ENCODE data around the gene CCKAR.

The CCKAR gene

DNA sequence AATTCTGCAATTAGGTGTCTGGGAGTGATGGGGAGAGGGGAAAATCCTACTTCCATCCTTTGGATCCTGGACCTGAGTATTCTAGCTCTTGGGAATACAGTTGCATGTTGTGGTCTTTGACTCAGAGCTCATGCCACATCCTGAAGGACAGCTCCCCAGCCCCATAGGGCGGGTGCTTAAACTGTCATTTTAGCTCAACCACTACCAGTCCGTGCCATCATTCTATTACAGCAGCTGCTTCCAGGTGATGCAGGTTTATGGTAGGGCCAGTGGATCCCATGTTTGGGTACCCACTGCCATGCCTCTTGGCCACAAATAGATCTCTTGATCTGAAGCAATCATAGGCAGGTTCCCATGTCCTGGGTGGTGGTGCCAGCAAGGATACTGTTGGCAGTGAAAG lies 34.7 kb downstream of the CCKAR start:
- TF ChIP-seq, protein P1, sequence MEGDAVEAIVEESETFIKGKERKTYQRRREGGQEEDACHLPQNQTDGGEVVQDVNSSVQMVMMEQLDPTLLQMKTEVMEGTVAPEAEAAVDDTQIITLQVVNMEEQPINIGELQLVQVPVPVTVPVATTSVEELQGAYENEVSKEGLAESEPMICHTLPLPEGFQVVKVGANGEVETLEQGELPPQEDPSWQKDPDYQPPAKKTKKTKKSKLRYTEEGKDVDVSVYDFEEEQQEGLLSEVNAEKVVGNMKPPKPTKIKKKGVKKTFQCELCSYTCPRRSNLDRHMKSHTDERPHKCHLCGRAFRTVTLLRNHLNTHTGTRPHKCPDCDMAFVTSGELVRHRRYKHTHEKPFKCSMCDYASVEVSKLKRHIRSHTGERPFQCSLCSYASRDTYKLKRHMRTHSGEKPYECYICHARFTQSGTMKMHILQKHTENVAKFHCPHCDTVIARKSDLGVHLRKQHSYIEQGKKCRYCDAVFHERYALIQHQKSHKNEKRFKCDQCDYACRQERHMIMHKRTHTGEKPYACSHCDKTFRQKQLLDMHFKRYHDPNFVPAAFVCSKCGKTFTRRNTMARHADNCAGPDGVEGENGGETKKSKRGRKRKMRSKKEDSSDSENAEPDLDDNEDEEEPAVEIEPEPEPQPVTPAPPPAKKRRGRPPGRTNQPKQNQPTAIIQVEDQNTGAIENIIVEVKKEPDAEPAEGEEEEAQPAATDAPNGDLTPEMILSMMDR (IDR thresholded peaks at IDR 0.05; ENCODE audit: insufficient read depth, low read depth, low read length, missing control alignments) = no peak
- no peak overlapping the region for H3K4me3 ChIP-seq (ENCODE audit: low read depth, low read length)
- DNase-seq (ENCODE audit: low read depth) = no peak

- TF ChIP-seq, protein P1 (IDR thresholded peaks at IDR 0.05; ENCODE audit: insufficient read depth, low read depth, low read length, missing control alignments) = no peak
Observed at GRCh38 chr4:26454961-26455360, 35.3 kb downstream of the CCKAR start.

DNA sequence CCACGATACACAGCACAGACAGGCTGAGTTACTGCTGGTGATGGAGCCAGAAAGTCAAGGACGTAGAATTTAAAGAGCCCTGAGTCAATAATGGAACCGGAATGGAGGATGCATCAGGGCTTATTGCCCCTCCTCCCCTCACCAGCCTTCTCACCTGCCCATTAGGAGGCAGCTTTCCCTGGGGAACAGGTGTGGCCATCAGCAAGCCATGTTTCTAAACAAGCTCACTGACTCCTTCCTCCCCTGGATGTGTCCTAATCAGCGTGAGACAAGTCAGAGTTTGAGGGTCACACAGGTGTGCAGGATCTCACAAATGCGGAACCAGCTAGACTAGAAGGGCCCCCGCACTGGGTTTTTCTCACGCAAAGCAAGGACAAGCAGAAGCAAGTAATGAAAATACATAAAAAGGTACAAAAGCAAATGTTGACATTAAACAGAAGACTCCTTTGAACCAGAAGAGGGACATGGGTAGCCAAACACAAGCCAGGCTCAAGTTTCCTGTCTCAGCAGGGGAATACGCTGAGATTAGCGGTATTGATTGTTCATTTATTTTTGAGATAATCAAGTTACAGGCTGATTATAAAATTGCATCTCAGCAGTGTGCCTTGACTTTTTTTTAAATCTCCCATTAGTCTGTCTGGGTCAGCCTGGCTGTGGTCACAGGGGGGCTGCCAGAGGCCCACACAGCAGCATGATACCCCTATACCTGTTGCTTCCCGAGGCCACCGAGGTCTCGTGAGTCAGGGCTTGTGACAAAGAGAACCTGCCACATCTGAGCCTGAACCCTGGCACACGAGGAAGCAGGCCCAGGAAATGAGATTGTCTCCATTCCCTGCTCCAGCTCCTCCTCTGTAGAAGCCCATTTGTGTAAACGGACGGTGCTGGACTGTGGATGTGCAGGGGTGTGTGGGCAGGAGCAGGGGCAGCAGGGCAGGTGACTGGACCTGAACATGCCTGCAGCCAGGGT lies 37.4 kb downstream of the CCKAR start:
- DNase-seq (ENCODE audit: low read depth) = no peak
- TF ChIP-seq, protein P1 (IDR thresholded peaks at IDR 0.05; ENCODE audit: insufficient read depth, low read depth, low read length, missing control alignments) = no peak
- H3K4me3 ChIP-seq (ENCODE audit: low read depth, low read length) = no peak overlapping the region

More at GRCh38 chr4:26454961-26455360, 35.3 kb downstream of the CCKAR start:
- no peak overlapping the region for H3K4me3 ChIP-seq (ENCODE audit: low read depth, low read length)
- DNase-seq (ENCODE audit: low read depth) = no peak

GRCh38 chr4:26451597-26451996 lies 38.7 kb downstream of the CCKAR start:
- no peak for DNase-seq (ENCODE audit: low read depth)
- H3K4me3 ChIP-seq (ENCODE audit: low read depth, low read length) = no peak overlapping the region
- TF ChIP-seq, protein P1 (IDR thresholded peaks at IDR 0.05; ENCODE audit: insufficient read depth, low read depth, low read length, missing control alignments) = no peak

DNA sequence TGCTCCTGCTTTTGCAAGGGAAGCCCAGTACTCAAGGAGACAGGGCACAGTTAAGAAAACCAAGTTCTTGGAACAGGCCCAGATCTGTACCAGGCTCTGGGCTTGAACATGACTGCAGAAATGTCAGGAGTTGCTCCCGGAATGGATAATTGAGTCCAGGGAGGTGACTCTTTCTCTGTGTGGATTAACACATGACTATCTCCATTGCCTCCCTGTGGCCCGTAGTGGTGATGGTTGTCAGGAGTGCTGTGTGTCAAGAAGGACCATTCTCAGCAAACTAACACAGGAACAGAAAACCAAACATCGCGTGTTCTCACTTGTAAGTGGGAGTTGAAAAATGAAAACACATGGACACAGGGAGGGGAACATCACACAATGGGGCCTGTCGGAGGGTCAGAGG lies 39.9 kb downstream of the CCKAR start:
- no peak overlapping the region for H3K4me3 ChIP-seq (ENCODE audit: low read depth, low read length)
- TF ChIP-seq, protein P1 (IDR thresholded peaks at IDR 0.05; ENCODE audit: insufficient read depth, low read depth, low read length, missing control alignments) = no peak
- DNase-seq (ENCODE audit: low read depth) = no peak

DNA sequence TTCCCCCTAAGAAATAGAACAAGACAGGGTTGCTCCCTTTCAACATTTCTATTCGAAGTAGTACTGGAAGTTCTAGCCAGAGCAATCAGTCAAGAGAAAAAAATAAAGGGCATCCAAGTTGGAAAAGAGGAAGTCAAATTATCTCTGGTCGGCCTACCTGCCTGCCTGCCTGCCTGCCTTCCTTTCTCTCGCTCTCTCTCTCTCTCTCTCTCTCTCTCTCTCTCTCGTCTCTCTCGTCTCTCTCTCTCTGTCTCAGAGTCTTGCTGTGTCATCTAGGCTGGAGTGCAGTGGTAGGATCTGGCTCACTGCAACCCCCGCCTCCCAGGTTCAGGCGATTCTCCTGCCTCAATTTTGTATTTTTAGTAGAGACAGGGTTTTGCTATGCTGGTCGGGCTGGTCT lies 42.9 kb downstream of the CCKAR start:
- H3K4me3 ChIP-seq (ENCODE audit: low read depth, low read length) = no peak overlapping the region
- TF ChIP-seq, protein P1 (IDR thresholded peaks at IDR 0.05; ENCODE audit: insufficient read depth, low read depth, low read length, missing control alignments) = no peak
- DNase-seq (ENCODE audit: low read depth) = no peak
